Measurements from ENCODE around the gene MAD1L1. TPM values are rescaled to one million over a fixed set of nuclear protein-coding genes. Genes with fewer than 3 reads are reported as not detected.
"Not testable (repeated sequence)": the region's sequence is repeated elsewhere in the genome, so short reads cannot be mapped to it uniquely, and the experiment has no call there.

Gene MAD1L1
- total and polyA plus RNA-seq, 4 donors: 43.0 to 54.9 (median 49.9) TPM

DNA sequence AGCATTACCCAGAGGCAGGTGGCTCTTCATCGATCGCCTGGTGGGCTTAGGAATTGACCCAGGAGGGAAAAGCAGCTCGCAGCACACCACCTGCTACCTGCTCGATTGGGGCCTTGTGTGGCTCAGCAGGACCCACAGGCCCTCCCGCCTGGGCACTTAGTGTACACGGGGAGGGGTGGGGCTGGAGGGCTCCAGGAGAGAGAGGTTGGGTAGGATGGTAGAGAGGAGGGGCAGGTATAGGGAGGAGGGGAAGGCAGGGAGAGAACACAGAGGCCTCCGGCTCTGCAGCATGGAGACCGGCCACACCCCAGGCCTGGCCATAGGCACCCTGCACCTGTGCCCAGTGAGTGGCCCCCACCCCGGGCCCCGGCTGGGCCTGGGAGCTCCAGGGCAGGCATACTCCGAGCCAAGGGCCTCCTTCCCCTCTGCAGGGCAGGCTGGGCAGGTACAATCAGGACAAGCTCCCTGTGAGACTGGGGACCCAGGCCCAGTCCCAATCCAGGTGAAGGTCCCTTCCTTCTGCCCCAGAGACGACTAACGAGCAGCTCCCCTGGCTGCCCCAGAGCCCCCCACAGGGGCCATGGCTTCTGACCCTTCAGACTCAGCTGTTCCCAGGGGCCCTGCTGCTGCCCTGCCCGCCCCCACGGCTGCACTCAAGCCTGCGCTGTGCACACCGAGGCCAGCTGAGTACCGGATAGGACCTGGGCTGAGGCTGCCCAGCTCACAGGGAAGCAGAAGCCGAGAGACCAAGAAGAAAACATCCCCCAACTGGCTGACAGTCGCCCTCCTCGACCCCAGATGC, 358.0 kb downstream of the MAD1L1 start:
- not testable (repeated sequence) for DNase-seq; H3K27ac ChIP-seq (ENCODE audit: low read depth in 1 of 2, low read length in 1 of 2); H3K36me3 ChIP-seq (ENCODE audit: control insufficient read depth in 4 of 4, insufficient read depth in 4 of 4, low read length in 4 of 4); H3K4me1 ChIP-seq (ENCODE audit: control insufficient read depth in 5 of 5, insufficient read depth in 5 of 5, low read length in 5 of 5); H3K9ac ChIP-seq (ENCODE audit: insufficient read depth in 1 of 2, low read length in 2 of 2); H3K27me3 ChIP-seq (ENCODE audit: control insufficient read depth in 3 of 3, insufficient read depth in 3 of 3, low read length in 2 of 3); ATAC-seq (ENCODE audit: insufficient read depth, low FRiP score); H3K4me3 ChIP-seq; H3K9me3 ChIP-seq (ENCODE audit: control insufficient read depth in 4 of 4, insufficient read depth in 3 of 4, low read length in 3 of 4)
- WGBS, 2 donors: 67 to 73% methylated on average over 16 to 20 of the region's 21 CpGs

DNA sequence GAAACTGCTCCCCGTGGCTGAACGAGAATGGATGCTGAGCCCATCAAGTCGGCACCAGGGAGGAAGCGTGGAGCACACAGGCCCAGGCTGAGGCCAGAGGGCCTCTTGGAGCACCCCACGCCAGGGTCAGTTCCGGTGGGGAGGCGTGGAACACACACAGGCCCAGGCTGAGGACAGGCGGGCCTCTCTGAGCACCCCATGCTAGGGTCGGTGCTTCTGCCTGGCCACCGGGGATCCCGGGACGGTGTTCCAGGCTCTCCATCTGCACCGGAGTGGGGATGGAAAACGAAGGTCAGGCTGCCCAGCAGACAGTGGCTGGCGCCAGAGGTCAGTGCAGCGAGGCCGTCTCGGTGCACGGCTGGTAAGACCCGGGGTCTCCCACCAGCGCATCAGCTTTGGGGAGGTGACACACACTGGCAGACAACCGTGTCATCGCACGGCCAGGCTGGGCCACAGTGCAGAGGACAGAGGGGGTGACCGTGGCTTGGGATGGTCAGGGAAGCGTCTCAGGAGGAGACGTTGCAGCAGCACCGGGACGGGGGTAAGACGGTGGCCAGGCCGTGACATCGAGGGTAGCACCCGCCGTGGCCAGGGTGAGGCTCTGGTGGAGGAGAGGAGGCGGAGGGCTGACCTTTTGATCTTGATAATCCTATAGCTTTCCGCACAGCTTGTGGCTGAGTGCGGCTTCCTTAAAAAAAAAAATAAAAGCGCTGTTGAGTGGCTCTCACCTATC, 358.7 kb downstream of the MAD1L1 start:
- H3K4me3 ChIP-seq: no peak overlapping the region
- no peak overlapping the region for H3K27ac ChIP-seq (ENCODE audit: low read depth in 1 of 2, low read length in 1 of 2)
- ATAC-seq (ENCODE audit: insufficient read depth, low FRiP score): no peak
- peaks cover 0 to 4% (median 0%) of the 10 kb centered on the region in 4 donors for H3K9me3 ChIP-seq (ENCODE audit: control insufficient read depth in 4 of 4, insufficient read depth in 3 of 4, low read length in 3 of 4)
- H3K9ac ChIP-seq (ENCODE audit: insufficient read depth in 1 of 2, low read length in 2 of 2): no peak overlapping the region
- no peaks in the 10 kb centered on the region for H3K27me3 ChIP-seq (ENCODE audit: control insufficient read depth in 3 of 3, insufficient read depth in 3 of 3, low read length in 2 of 3)
- no peak for DNase-seq
- peaks cover 0 to 8% (median 0%) of the 10 kb centered on the region in 4 donors for H3K36me3 ChIP-seq (ENCODE audit: control insufficient read depth in 4 of 4, insufficient read depth in 4 of 4, low read length in 4 of 4)
- peaks cover 0 to 5% (median 0%) of the 10 kb centered on the region in 5 donors for H3K4me1 ChIP-seq (ENCODE audit: control insufficient read depth in 5 of 5, insufficient read depth in 5 of 5, low read length in 5 of 5)
- TF ChIP-seq, protein P1, sequence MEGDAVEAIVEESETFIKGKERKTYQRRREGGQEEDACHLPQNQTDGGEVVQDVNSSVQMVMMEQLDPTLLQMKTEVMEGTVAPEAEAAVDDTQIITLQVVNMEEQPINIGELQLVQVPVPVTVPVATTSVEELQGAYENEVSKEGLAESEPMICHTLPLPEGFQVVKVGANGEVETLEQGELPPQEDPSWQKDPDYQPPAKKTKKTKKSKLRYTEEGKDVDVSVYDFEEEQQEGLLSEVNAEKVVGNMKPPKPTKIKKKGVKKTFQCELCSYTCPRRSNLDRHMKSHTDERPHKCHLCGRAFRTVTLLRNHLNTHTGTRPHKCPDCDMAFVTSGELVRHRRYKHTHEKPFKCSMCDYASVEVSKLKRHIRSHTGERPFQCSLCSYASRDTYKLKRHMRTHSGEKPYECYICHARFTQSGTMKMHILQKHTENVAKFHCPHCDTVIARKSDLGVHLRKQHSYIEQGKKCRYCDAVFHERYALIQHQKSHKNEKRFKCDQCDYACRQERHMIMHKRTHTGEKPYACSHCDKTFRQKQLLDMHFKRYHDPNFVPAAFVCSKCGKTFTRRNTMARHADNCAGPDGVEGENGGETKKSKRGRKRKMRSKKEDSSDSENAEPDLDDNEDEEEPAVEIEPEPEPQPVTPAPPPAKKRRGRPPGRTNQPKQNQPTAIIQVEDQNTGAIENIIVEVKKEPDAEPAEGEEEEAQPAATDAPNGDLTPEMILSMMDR (IDR thresholded peaks at IDR 0.05; ENCODE audit: control extremely low read depth, extremely low read depth): no peak
- 95 to 97% methylated on average over 33 to 38 of the region's 38 CpGs for WGBS, 2 donors

DNA sequence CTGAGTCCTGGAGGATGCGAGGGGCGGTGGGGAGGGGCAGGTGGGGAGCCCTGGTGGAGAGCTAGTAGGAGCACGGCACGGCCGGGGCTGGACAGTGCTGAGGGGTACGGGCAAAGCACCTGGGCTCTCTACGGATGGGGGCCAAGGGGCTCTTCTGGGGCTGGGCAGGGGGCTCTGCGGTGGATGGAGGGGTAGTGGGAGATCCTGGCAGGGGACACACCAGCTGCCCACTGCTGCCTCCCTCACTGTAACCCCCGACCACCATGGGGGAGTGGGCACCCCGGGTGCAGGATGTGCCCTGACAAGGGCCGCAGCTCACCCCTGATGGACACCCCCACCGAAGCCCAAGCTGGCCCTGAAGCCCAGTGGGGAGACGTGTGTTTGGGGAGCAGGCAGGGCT, 359.3 kb downstream of the MAD1L1 start:
- H3K36me3 ChIP-seq (ENCODE audit: control insufficient read depth in 4 of 4, insufficient read depth in 4 of 4, low read length in 4 of 4): peaks cover 0 to 8% (median 0%) of the 10 kb centered on the region in 4 donors
- H3K9me3 ChIP-seq (ENCODE audit: control insufficient read depth in 4 of 4, insufficient read depth in 3 of 4, low read length in 3 of 4): peaks cover 0 to 4% (median 0%) of the 10 kb centered on the region in 4 donors
- ATAC-seq (ENCODE audit: insufficient read depth, low FRiP score) (no peak), DNase-seq (no peak)
- 97% methylated on average over 13 of the region's 13 CpGs for WGBS, 2 donors
- no peak overlapping the region for H3K9ac ChIP-seq (ENCODE audit: insufficient read depth in 1 of 2, low read length in 2 of 2)
- H3K4me1 ChIP-seq (ENCODE audit: control insufficient read depth in 5 of 5, insufficient read depth in 5 of 5, low read length in 5 of 5): peaks cover 0 to 5% (median 0%) of the 10 kb centered on the region in 5 donors
- H3K27me3 ChIP-seq (ENCODE audit: control insufficient read depth in 3 of 3, insufficient read depth in 3 of 3, low read length in 2 of 3): no peaks in the 10 kb centered on the region
- TF ChIP-seq, protein P1 (IDR thresholded peaks at IDR 0.05; ENCODE audit: control extremely low read depth, extremely low read depth): no peak
- H3K4me3 ChIP-seq: no peak overlapping the region
- no peak overlapping the region for H3K27ac ChIP-seq (ENCODE audit: low read depth in 1 of 2, low read length in 1 of 2)

DNA sequence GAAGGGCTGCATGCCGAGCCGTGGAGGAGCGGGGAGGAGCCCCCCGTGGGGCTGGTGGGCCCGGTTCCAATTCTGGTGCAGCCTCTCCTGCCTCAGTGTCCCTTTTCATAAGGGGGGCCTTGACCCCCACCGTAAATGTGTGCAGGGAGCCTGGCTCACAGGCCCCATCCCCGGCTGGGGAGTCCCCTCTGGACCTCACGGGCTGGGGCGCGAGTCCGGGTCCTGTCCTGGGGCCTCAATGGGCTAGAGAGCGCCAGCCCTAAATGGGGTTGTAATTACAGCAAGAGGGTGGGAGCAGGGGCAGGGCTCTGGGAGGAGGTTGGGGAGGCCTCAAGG, 359.7 kb downstream of the MAD1L1 start:
- peaks cover 0 to 5% (median 0%) of the 10 kb centered on the region in 5 donors for H3K4me1 ChIP-seq (ENCODE audit: control insufficient read depth in 5 of 5, insufficient read depth in 5 of 5, low read length in 5 of 5)
- TF ChIP-seq, protein P1 (IDR thresholded peaks at IDR 0.05; ENCODE audit: control extremely low read depth, extremely low read depth): no peak
- DNase-seq (no peak), ATAC-seq (ENCODE audit: insufficient read depth, low FRiP score) (no peak)
- no peak overlapping the region for H3K4me3 ChIP-seq
- H3K27me3 ChIP-seq (ENCODE audit: control insufficient read depth in 3 of 3, insufficient read depth in 3 of 3, low read length in 2 of 3): no peaks in the 10 kb centered on the region
- no peak overlapping the region for H3K9ac ChIP-seq (ENCODE audit: insufficient read depth in 1 of 2, low read length in 2 of 2)
- H3K9me3 ChIP-seq (ENCODE audit: control insufficient read depth in 4 of 4, insufficient read depth in 3 of 4, low read length in 3 of 4): peaks cover 0 to 4% (median 0%) of the 10 kb centered on the region in 4 donors
- WGBS, 2 donors: 92 to 93% methylated on average over 12 of the region's 12 CpGs
- H3K27ac ChIP-seq (ENCODE audit: low read depth in 1 of 2, low read length in 1 of 2): no peak overlapping the region
- H3K36me3 ChIP-seq (ENCODE audit: control insufficient read depth in 4 of 4, insufficient read depth in 4 of 4, low read length in 4 of 4): peaks cover 0 to 8% (median 0%) of the 10 kb centered on the region in 4 donors
